ENCODE data around the gene MYO6.

MYO6 gene

GRCh38 chr6:75746221-75746620 is 2.8 kb upstream of the MYO6 start:
- Histone ChIP-seq H3K4me3 (ENCODE audit: insufficient read depth, low read depth, low read length) (no peak overlapping the region), H3K27ac (ENCODE audit: insufficient read depth, low read depth, low read length, poor library complexity, severe bottlenecking) (no peak overlapping the region), H3K36me3 (ENCODE audit: control insufficient read depth, insufficient read depth, low read length) (no peaks in the 10 kb centered on the region), H3K27me3 (ENCODE audit: control insufficient read depth, insufficient read depth, low read length, poor library complexity, severe bottlenecking) (peaks cover 21% of the 10 kb centered on the region), H3K4me1 (ENCODE audit: control insufficient read depth, insufficient read depth, low read length) (no peaks in the 10 kb centered on the region), H3K9me3 (ENCODE audit: control insufficient read depth, low read length) (no peaks in the 10 kb centered on the region)
- 57 to 63% methylated on average over 2 of the region's 2 CpGs for WGBS, 2 experiments

GRCh38 chr6:75747152-75747992 is 1.7 kb upstream of the MYO6 start:
- peaks cover 21% of the 10 kb centered on the region for H3K27me3 ChIP-seq (ENCODE audit: control insufficient read depth, insufficient read depth, low read length, poor library complexity, severe bottlenecking)
- no peaks in the 10 kb centered on the region for H3K9me3 ChIP-seq (ENCODE audit: control insufficient read depth, low read length)
- H3K4me1 ChIP-seq (ENCODE audit: control insufficient read depth, insufficient read depth, low read length), result no peaks in the 10 kb centered on the region
- WGBS, 2 experiments, result 85 to 86% methylated on average over 9 of the region's 9 CpGs
- no peaks in the 10 kb centered on the region for H3K36me3 ChIP-seq (ENCODE audit: control insufficient read depth, insufficient read depth, low read length)
- H3K4me3 ChIP-seq (ENCODE audit: insufficient read depth, low read depth, low read length), result no peak overlapping the region
- H3K27ac ChIP-seq (ENCODE audit: insufficient read depth, low read depth, low read length, poor library complexity, severe bottlenecking), result no peak overlapping the region

GRCh38 chr6:75748003-75748742 is 866 bp upstream of the MYO6 start:
- 12 to 15% methylated on average over 16 to 17 of the region's 17 CpGs for WGBS, 2 experiments
- H3K9me3 ChIP-seq (ENCODE audit: control insufficient read depth, low read length), result no peaks in the 10 kb centered on the region
- peaks cover 21% of the 10 kb centered on the region for H3K27me3 ChIP-seq (ENCODE audit: control insufficient read depth, insufficient read depth, low read length, poor library complexity, severe bottlenecking)
- H3K27ac ChIP-seq (ENCODE audit: insufficient read depth, low read depth, low read length, poor library complexity, severe bottlenecking), result peak overlapping the region; percentile 82
- H3K36me3 ChIP-seq (ENCODE audit: control insufficient read depth, insufficient read depth, low read length), result no peaks in the 10 kb centered on the region
- H3K4me1 ChIP-seq (ENCODE audit: control insufficient read depth, insufficient read depth, low read length), result no peaks in the 10 kb centered on the region
- peak overlapping the region; percentile 91 for H3K4me3 ChIP-seq (ENCODE audit: insufficient read depth, low read depth, low read length)

- WGBS, 2 experiments, result 89 to 95% methylated on average over 2 of the region's 2 CpGs
- Histone ChIP-seq H3K9me3 (ENCODE audit: control insufficient read depth, low read length) (no peaks in the 10 kb centered on the region), H3K4me3 (ENCODE audit: insufficient read depth, low read depth, low read length) (no peak overlapping the region), H3K27me3 (ENCODE audit: control insufficient read depth, insufficient read depth, low read length, poor library complexity, severe bottlenecking) (peaks cover 17% of the 10 kb centered on the region), H3K27ac (ENCODE audit: insufficient read depth, low read depth, low read length, poor library complexity, severe bottlenecking) (no peak overlapping the region), H3K4me1 (ENCODE audit: control insufficient read depth, insufficient read depth, low read length) (no peaks in the 10 kb centered on the region), H3K36me3 (ENCODE audit: control insufficient read depth, insufficient read depth, low read length) (no peaks in the 10 kb centered on the region)
Measured at GRCh38 chr6:75751443-75751842, 2.4 kb downstream of the MYO6 start.

- H3K27ac ChIP-seq (ENCODE audit: insufficient read depth, low read depth, low read length, poor library complexity, severe bottlenecking), result no peak overlapping the region
- WGBS, 2 experiments, result 94 to 95% methylated on average over 3 of the region's 3 CpGs
Measured at GRCh38 chr6:75752365-75752764, 3.3 kb downstream of the MYO6 start.

GRCh38 chr6:75755704-75756103 is 6.7 kb downstream of the MYO6 start:
- Histone ChIP-seq H3K36me3 (ENCODE audit: control insufficient read depth, insufficient read depth, low read length) (no peaks in the 10 kb centered on the region), H3K27me3 (ENCODE audit: control insufficient read depth, insufficient read depth, low read length, poor library complexity, severe bottlenecking) (no peaks in the 10 kb centered on the region), H3K4me3 (ENCODE audit: insufficient read depth, low read depth, low read length) (no peak overlapping the region), H3K4me1 (ENCODE audit: control insufficient read depth, insufficient read depth, low read length) (no peaks in the 10 kb centered on the region), H3K27ac (ENCODE audit: insufficient read depth, low read depth, low read length, poor library complexity, severe bottlenecking) (no peak overlapping the region), H3K9me3 (ENCODE audit: control insufficient read depth, low read length) (no peaks in the 10 kb centered on the region)
- WGBS, 2 experiments, result 97% methylated on average over 5 of the region's 5 CpGs

More at GRCh38 chr6:75752365-75752764, 3.3 kb downstream of the MYO6 start:
- Histone ChIP-seq H3K36me3 (ENCODE audit: control insufficient read depth, insufficient read depth, low read length) (no peaks in the 10 kb centered on the region), H3K27me3 (ENCODE audit: control insufficient read depth, insufficient read depth, low read length, poor library complexity, severe bottlenecking) (peaks cover 17% of the 10 kb centered on the region), H3K4me1 (ENCODE audit: control insufficient read depth, insufficient read depth, low read length) (no peaks in the 10 kb centered on the region), H3K9me3 (ENCODE audit: control insufficient read depth, low read length) (no peaks in the 10 kb centered on the region), H3K4me3 (ENCODE audit: insufficient read depth, low read depth, low read length) (no peak overlapping the region)

- peaks cover 2% of the 10 kb centered on the region for H3K4me1 ChIP-seq (ENCODE audit: control insufficient read depth, insufficient read depth, low read length)
- H3K36me3 ChIP-seq (ENCODE audit: control insufficient read depth, insufficient read depth, low read length), result no peaks in the 10 kb centered on the region
- WGBS, 2 experiments, result 83 to 86% methylated on average over 3 of the region's 3 CpGs
- no peak overlapping the region for H3K4me3 ChIP-seq (ENCODE audit: insufficient read depth, low read depth, low read length)
- H3K9me3 ChIP-seq (ENCODE audit: control insufficient read depth, low read length), result no peaks in the 10 kb centered on the region
- H3K27ac ChIP-seq (ENCODE audit: insufficient read depth, low read depth, low read length, poor library complexity, severe bottlenecking), result no peak overlapping the region
- H3K27me3 ChIP-seq (ENCODE audit: control insufficient read depth, insufficient read depth, low read length, poor library complexity, severe bottlenecking), result no peaks in the 10 kb centered on the region
Measured at GRCh38 chr6:75757295-75757694, 8.3 kb downstream of the MYO6 start.

- Histone ChIP-seq H3K27ac (ENCODE audit: insufficient read depth, low read depth, low read length, poor library complexity, severe bottlenecking) (no peak overlapping the region), H3K9me3 (ENCODE audit: control insufficient read depth, low read length) (no peaks in the 10 kb centered on the region), H3K4me3 (ENCODE audit: insufficient read depth, low read depth, low read length) (no peak overlapping the region), H3K36me3 (ENCODE audit: control insufficient read depth, insufficient read depth, low read length) (no peaks in the 10 kb centered on the region), H3K27me3 (ENCODE audit: control insufficient read depth, insufficient read depth, low read length, poor library complexity, severe bottlenecking) (no peaks in the 10 kb centered on the region), H3K4me1 (ENCODE audit: control insufficient read depth, insufficient read depth, low read length) (peaks cover 4% of the 10 kb centered on the region)
- WGBS, 2 experiments, result 91 to 95% methylated on average over 5 of the region's 5 CpGs
Measured at GRCh38 chr6:75758061-75758460, 9.0 kb downstream of the MYO6 start.

- WGBS, 2 experiments, result 60 to 62% methylated on average over 4 to 5 of the region's 5 CpGs
- Histone ChIP-seq H3K4me3 (ENCODE audit: insufficient read depth, low read depth, low read length) (no peak overlapping the region), H3K27me3 (ENCODE audit: control insufficient read depth, insufficient read depth, low read length, poor library complexity, severe bottlenecking) (no peaks in the 10 kb centered on the region), H3K36me3 (ENCODE audit: control insufficient read depth, insufficient read depth, low read length) (no peaks in the 10 kb centered on the region), H3K27ac (ENCODE audit: insufficient read depth, low read depth, low read length, poor library complexity, severe bottlenecking) (peak overlapping the region; percentile 20), H3K4me1 (ENCODE audit: control insufficient read depth, insufficient read depth, low read length) (peaks cover 4% of the 10 kb centered on the region), H3K9me3 (ENCODE audit: control insufficient read depth, low read length) (no peaks in the 10 kb centered on the region)
Measured at GRCh38 chr6:75759207-75759606, 10.2 kb downstream of the MYO6 start.

- Histone ChIP-seq H3K9me3 (ENCODE audit: control insufficient read depth, low read length) (no peaks in the 10 kb centered on the region), H3K36me3 (ENCODE audit: control insufficient read depth, insufficient read depth, low read length) (no peaks in the 10 kb centered on the region), H3K4me1 (ENCODE audit: control insufficient read depth, insufficient read depth, low read length) (peaks cover 4% of the 10 kb centered on the region), H3K4me3 (ENCODE audit: insufficient read depth, low read depth, low read length) (no peak overlapping the region), H3K27ac (ENCODE audit: insufficient read depth, low read depth, low read length, poor library complexity, severe bottlenecking) (no peak overlapping the region), H3K27me3 (ENCODE audit: control insufficient read depth, insufficient read depth, low read length, poor library complexity, severe bottlenecking) (no peaks in the 10 kb centered on the region)
- WGBS, 2 experiments, result 67 to 92% methylated on average over 1 of the region's 1 CpG
Measured at GRCh38 chr6:75760320-75760719, 11.3 kb downstream of the MYO6 start.
